GM19467 (cell line): ENCODE measurements around the gene SPACA7.
"Not testable (repeated sequence)": the region's sequence is repeated elsewhere in the genome, so short reads cannot be mapped to it uniquely, and the experiment has no call there.

Experiments used
- ATAC-seq: cut with Tn5 transposase; IDR thresholded peaks from one replicate; pipeline ENCODE4 v1.9.1; 2021; ENCODE audit warnings: mild to moderate bottlenecking, moderate library complexity; ENCODE audit not compliant: unreplicated experiment

SPACA7 gene

GRCh38 chr13:112416647-112417046 is 40.5 kb downstream of the SPACA7 start:
- ATAC-seq, result no peak

GRCh38 chr13:112417079-112417478 is 40.9 kb downstream of the SPACA7 start:
- ATAC-seq, result no peak

GRCh38 chr13:112424098-112424497 is 47.9 kb downstream of the SPACA7 start:
- no peak for ATAC-seq

GRCh38 chr13:112428704-112429103 is 52.5 kb downstream of the SPACA7 start:
- ATAC-seq, result no peak

GRCh38 chr13:112431734-112432133 is 55.6 kb downstream of the SPACA7 start:
- ATAC-seq, result no peak

GRCh38 chr13:112432734-112433133 is 56.6 kb downstream of the SPACA7 start:
- ATAC-seq, result not testable (repeated sequence)

- ATAC-seq, result not testable (repeated sequence)
Observed at GRCh38 chr13:112433517-112433916, 57.4 kb downstream of the SPACA7 start.

GRCh38 chr13:112434032-112434431 is 57.9 kb downstream of the SPACA7 start:
- ATAC-seq, result no peak

- ATAC-seq, result no peak
Observed at GRCh38 chr13:112434937-112435523, 58.9 kb downstream of the SPACA7 start.

GRCh38 chr13:112435973-112436372 is 59.8 kb downstream of the SPACA7 start:
- no peak for ATAC-seq

- ATAC-seq, result no peak
Observed at GRCh38 chr13:112438094-112438493, 61.9 kb downstream of the SPACA7 start.

- ATAC-seq, result no peak
Observed at GRCh38 chr13:112438515-112438914, 62.4 kb downstream of the SPACA7 start.

- no peak for ATAC-seq
Observed at GRCh38 chr13:112441226-112441625, 65.1 kb downstream of the SPACA7 start.

GRCh38 chr13:112441779-112442310 is 65.7 kb downstream of the SPACA7 start:
- ATAC-seq, result no peak

GRCh38 chr13:112442483-112443090 is 66.4 kb downstream of the SPACA7 start:
- ATAC-seq, result no peak

GRCh38 chr13:112443191-112443994 is 67.2 kb downstream of the SPACA7 start:
- ATAC-seq, result no peak

GRCh38 chr13:112443995-112444311 is 67.8 kb downstream of the SPACA7 start:
- no peak for ATAC-seq

GRCh38 chr13:112444416-112445399 is 68.6 kb downstream of the SPACA7 start:
- ATAC-seq, result no peak

GRCh38 chr13:112445411-112446271 is 69.5 kb downstream of the SPACA7 start:
- no peak for ATAC-seq

GRCh38 chr13:112446347-112446861 is 70.2 kb downstream of the SPACA7 start:
- ATAC-seq, result no peak
